Right lobe of liver (tissue), 4 donors: ENCODE measurements around the gene GLIS1.

Experiments used
- POLR2A ChIP-seq: fragments of 450-650 bp; IDR thresholded peaks from one replicate; pipeline ENCODE4 v1.6.1; 2017; ENCODE audit warnings: antibody characterized with exemption, mild to moderate bottlenecking
- TF ChIP-seq, protein P1 (sequence below), 4 donors: fragments of 200-600 bp in 3 of 4; fragments of 450-650 bp in 1 of 4; IDR thresholded peaks; one replicate each; pipeline versions ENCODE4 v1.5.1 to v1.8.0; 2016 to 2022; ENCODE audit warnings: antibody characterized with exemption in 4 of 4, mild to moderate bottlenecking in 2 of 4
- donor health status: DM: no; HTN: no; CAD: no.
- donor health status: DM: no; HTN: no; CAD: no.
- donor health status: DM: no; HTN: yes; CAD: no.

DNA sequence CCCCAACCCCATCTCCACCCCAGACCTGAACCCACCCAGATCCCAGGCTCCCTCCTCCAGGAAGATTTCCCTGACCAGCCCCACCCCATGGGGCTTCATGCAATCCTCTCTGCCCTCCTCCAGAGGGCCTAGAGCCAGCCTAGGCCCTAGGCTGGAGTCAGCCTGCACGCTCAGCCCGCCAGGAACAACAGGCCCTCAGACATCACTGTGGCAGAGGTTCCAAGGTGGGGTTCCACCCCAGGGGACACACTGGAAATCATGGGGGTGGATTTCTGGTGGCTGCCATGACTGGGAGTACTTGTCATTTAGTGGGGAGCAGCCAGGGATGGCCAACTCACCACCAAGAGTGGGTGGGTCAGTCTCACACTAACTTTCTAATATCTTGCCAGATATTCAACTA lies 122.0 kb downstream of the GLIS1 start:
- TF ChIP-seq POLR2A, result no peak
- TF ChIP-seq, protein P1, sequence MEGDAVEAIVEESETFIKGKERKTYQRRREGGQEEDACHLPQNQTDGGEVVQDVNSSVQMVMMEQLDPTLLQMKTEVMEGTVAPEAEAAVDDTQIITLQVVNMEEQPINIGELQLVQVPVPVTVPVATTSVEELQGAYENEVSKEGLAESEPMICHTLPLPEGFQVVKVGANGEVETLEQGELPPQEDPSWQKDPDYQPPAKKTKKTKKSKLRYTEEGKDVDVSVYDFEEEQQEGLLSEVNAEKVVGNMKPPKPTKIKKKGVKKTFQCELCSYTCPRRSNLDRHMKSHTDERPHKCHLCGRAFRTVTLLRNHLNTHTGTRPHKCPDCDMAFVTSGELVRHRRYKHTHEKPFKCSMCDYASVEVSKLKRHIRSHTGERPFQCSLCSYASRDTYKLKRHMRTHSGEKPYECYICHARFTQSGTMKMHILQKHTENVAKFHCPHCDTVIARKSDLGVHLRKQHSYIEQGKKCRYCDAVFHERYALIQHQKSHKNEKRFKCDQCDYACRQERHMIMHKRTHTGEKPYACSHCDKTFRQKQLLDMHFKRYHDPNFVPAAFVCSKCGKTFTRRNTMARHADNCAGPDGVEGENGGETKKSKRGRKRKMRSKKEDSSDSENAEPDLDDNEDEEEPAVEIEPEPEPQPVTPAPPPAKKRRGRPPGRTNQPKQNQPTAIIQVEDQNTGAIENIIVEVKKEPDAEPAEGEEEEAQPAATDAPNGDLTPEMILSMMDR (IDR thresholded peaks at IDR 0.05), result no peak
